Measurements from ENCODE around the gene EFNA1. TPM values are rescaled to one million over a fixed set of nuclear protein-coding genes. Genes with fewer than 3 reads are reported as not detected.
A peak's percentile ranks its signal among the peaks of the same experiment; 100 is the strongest.

The EFNA1 gene
- total RNA-seq, 2 experiments from 2014 or later, result not detected

DNA sequence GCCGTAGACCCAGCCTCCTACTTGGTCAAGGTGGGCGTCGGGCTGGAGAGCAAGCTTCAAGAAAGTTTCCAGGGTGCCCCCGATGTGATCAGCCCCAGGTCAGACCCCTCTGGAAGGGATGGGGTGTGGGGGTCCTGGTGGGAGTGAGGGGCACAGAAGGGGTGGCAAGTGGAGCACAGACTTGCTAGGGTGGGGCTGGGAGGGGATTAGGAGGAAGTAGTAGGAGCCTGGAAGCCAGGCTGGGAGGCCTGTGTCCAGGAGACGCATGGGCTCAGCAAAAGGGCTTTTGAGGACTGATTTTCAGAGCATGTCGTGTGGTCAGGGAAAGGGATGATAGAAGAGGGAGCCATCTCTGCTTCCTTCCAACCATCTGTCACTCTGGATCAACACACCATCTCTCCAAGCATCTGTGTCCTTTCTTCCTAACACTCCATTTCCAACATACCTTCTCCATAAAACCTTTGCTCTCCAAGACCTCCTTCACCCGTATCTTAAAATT is 54.4 kb downstream of the EFNA1 start:
- H3K4me1 ChIP-seq (ENCODE audit: insufficient read depth, low read length, poor library complexity, severe bottlenecking), result peaks cover 20% of the 10 kb centered on the region
- intact Hi-C loops (cut with micrococcal nuclease; ENCODE audit: unreplicated experiment), result no loop called here
- CTCF ChIA-PET (ENCODE audit: unreplicated experiment), result interaction anchor here (0.6 kb wide), 1 partner anchor 396 kb away, joined by 3 read pairs; no protein-coding TSS in a partner anchor

DNA sequence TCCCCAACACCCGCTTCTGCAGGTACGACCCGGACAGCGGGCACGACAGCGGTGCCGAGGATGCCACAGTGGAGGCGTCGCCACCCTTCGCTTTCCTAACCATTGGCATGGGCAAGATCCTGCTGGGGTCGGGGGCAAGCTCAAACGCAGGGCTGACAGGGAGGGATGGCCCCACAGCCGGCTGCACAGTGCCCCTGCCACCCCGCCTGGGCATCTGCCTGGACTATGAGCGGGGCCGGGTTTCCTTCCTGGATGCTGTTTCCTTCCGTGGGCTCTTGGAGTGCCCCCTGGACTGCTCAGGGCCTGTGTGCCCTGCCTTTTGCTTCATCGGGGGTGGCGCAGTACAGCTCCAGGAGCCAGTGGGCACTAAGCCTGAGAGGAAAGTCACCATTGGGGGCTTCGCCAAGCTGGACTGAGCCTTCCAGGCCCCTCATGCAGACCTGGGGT is 56.1 kb downstream of the EFNA1 start:
- Histone ChIP-seq H4K20me1 (ENCODE audit: insufficient read depth, low read length) (no peaks in the 10 kb centered on the region), H3K27ac (ENCODE audit: low read depth, low read length, poor library complexity, severe bottlenecking) (no peak overlapping the region), H3K4me1 (ENCODE audit: insufficient read depth, low read length, poor library complexity, severe bottlenecking) (peaks cover 20% of the 10 kb centered on the region), H2AFZ (ENCODE audit: low read length) (no peak overlapping the region), H3K79me2 (ENCODE audit: insufficient read depth, low read depth, low read length) (no peaks in the 10 kb centered on the region), H3K4me2 (ENCODE audit: low read length) (no peak overlapping the region), H3K4me3 (ENCODE audit: low read depth, low read length, poor library complexity, severe bottlenecking) (no peak overlapping the region), H3K36me3 (ENCODE audit: insufficient read depth, low read length) (no peaks in the 10 kb centered on the region), H3K9me2 (ENCODE audit: insufficient read depth, low read length) (no peaks in the 10 kb centered on the region), H3K9me3 (ENCODE audit: low read length) (no peaks in the 10 kb centered on the region)
- intact Hi-C loops (cut with micrococcal nuclease; ENCODE audit: unreplicated experiment), result no loop called here
- TF ChIP-seq, protein P1, sequence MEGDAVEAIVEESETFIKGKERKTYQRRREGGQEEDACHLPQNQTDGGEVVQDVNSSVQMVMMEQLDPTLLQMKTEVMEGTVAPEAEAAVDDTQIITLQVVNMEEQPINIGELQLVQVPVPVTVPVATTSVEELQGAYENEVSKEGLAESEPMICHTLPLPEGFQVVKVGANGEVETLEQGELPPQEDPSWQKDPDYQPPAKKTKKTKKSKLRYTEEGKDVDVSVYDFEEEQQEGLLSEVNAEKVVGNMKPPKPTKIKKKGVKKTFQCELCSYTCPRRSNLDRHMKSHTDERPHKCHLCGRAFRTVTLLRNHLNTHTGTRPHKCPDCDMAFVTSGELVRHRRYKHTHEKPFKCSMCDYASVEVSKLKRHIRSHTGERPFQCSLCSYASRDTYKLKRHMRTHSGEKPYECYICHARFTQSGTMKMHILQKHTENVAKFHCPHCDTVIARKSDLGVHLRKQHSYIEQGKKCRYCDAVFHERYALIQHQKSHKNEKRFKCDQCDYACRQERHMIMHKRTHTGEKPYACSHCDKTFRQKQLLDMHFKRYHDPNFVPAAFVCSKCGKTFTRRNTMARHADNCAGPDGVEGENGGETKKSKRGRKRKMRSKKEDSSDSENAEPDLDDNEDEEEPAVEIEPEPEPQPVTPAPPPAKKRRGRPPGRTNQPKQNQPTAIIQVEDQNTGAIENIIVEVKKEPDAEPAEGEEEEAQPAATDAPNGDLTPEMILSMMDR (conservative IDR thresholded peaks at IDR 0.05; ENCODE audit: low read length), result no peak
- no peak for TF ChIP-seq EZH2phosphoT487 (IDR thresholded peaks at IDR 0.05; ENCODE audit: borderline replicate concordance, low read depth, low read length)
- POLR2A ChIA-PET, result no interaction called here
- no peak for DNase-seq (ENCODE audit: low spot score)
- CTCF ChIA-PET (ENCODE audit: unreplicated experiment), result no interaction called here
- BruUV-seq (replicated peaks), result no TSS peak

More for the DNA sequence above, 54.4 kb downstream of the EFNA1 start:
- no peak for DNase-seq (ENCODE audit: low spot score)
- no peaks in the 10 kb centered on the region for H4K20me1 ChIP-seq (ENCODE audit: insufficient read depth, low read length)
- H3K4me2 ChIP-seq (ENCODE audit: low read length), result no peak overlapping the region
- H3K9me2 ChIP-seq (ENCODE audit: insufficient read depth, low read length), result no peaks in the 10 kb centered on the region
- no peak for TF ChIP-seq EZH2phosphoT487 (IDR thresholded peaks at IDR 0.05; ENCODE audit: borderline replicate concordance, low read depth, low read length)
- TF ChIP-seq, protein P1 (conservative IDR thresholded peaks at IDR 0.05; ENCODE audit: low read length), result no peak
- H2AFZ ChIP-seq (ENCODE audit: low read length), result no peak overlapping the region
- no TSS peak for BruUV-seq (replicated peaks)
- H3K79me2 ChIP-seq (ENCODE audit: insufficient read depth, low read depth, low read length), result no peaks in the 10 kb centered on the region
- POLR2A ChIA-PET, result no interaction called here
- no peak overlapping the region for H3K27ac ChIP-seq (ENCODE audit: low read depth, low read length, poor library complexity, severe bottlenecking)
- H3K9me3 ChIP-seq (ENCODE audit: low read length), result no peaks in the 10 kb centered on the region
- no peaks in the 10 kb centered on the region for H3K36me3 ChIP-seq (ENCODE audit: insufficient read depth, low read length)
- H3K4me3 ChIP-seq (ENCODE audit: low read depth, low read length, poor library complexity, severe bottlenecking), result no peak overlapping the region

DNA sequence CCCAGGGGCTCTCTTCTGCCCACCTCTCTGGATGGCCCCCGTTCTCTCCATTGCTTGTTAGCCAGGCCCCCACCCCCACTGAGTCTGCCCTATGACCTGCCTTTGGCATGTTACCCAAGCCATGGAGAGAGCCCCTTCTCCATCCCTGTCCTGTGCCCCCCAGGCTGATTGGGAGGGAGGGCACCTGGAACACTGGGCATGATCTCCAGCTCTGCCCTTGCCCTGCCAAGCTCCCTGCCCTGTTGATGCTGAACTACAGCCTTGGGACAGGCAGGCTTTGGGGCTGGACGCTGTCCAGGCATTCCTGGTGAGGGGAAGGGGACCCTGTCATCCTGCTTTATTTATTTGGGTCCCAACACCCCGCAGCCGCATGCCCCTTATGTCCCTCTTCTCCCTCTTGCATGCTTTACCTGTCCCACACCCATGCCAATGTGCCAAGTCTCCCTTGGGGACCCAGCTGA is 56.7 kb downstream of the EFNA1 start:
- intact Hi-C loops (cut with micrococcal nuclease; ENCODE audit: unreplicated experiment), result no loop called here
- no TSS peak for BruUV-seq (replicated peaks)
- no peak overlapping the region for H3K27ac ChIP-seq (ENCODE audit: low read depth, low read length, poor library complexity, severe bottlenecking)
- no peak overlapping the region for H2AFZ ChIP-seq (ENCODE audit: low read length)
- H3K4me2 ChIP-seq (ENCODE audit: low read length), result peak overlapping the region; percentile 65
- peaks cover 20% of the 10 kb centered on the region for H3K4me1 ChIP-seq (ENCODE audit: insufficient read depth, low read length, poor library complexity, severe bottlenecking)
- no peaks in the 10 kb centered on the region for H4K20me1 ChIP-seq (ENCODE audit: insufficient read depth, low read length)
- H3K4me3 ChIP-seq (ENCODE audit: low read depth, low read length, poor library complexity, severe bottlenecking), result no peak overlapping the region
- no peaks in the 10 kb centered on the region for H3K9me3 ChIP-seq (ENCODE audit: low read length)
- ChIA-PET CTCF (ENCODE audit: unreplicated experiment) (no interaction called here), POLR2A (interaction anchor here (0.6 to 1.8 kb wide), 4 partner anchors 9 to 122 kb away, joined by 3 to 8 read pairs (median 3); partner anchors contain the start of gene KRTCAP2)
- no peaks in the 10 kb centered on the region for H3K79me2 ChIP-seq (ENCODE audit: insufficient read depth, low read depth, low read length)
- DNase-seq (ENCODE audit: low spot score), result no peak
- H3K9me2 ChIP-seq (ENCODE audit: insufficient read depth, low read length), result no peaks in the 10 kb centered on the region
- TF ChIP-seq, protein P1 (conservative IDR thresholded peaks at IDR 0.05; ENCODE audit: low read length), result no peak
- TF ChIP-seq EZH2phosphoT487 (IDR thresholded peaks at IDR 0.05; ENCODE audit: borderline replicate concordance, low read depth, low read length), result no peak
- H3K36me3 ChIP-seq (ENCODE audit: insufficient read depth, low read length), result no peaks in the 10 kb centered on the region

All from OCI-LY7 (cell line).